ENCODE results near the gene TMIGD1. TPM values are rescaled to one million over a fixed set of nuclear protein-coding genes. Genes with fewer than 3 reads are reported as not detected.

Gene TMIGD1
- total and polyA plus RNA-seq, 2 donors (not counting 3 experiments of a cell fraction or from before 2014, with no cell fraction given) = not detected

GRCh38 chr17:30376621-30377452 is 43.0 kb upstream of the TMIGD1 start:
- POLR2A ChIA-PET = no interaction called here

More at GRCh38 chr17:30376621-30377452, 43.0 kb upstream of the TMIGD1 start:
- dilution Hi-C loops (cut with MboI; ENCODE audit: extremely low pct_ligation_motif_present, low sequenced_read_pairs) = no loop called here
- FAIRE-seq = no peak
- no peak overlapping the region for H3K9ac ChIP-seq (replicated peaks; ENCODE audit: extremely low read depth, insufficient read depth, low read length)
- intact Hi-C loops (cut with micrococcal nuclease) = no loop called here
- H3K36me3 ChIP-seq (ENCODE audit: control insufficient read depth in 2 of 2, extremely low read depth in 1 of 2, insufficient read depth in 2 of 2, low read length in 2 of 2) = no peaks in the 10 kb centered on the region
- H3K4me2 ChIP-seq (ENCODE audit: insufficient read depth, low read length) = no peak overlapping the region
- H4K20me1 ChIP-seq (replicated peaks; ENCODE audit: control insufficient read depth, extremely low read depth, insufficient read depth, low read length) = no peaks in the 10 kb centered on the region
- H3K9me1 ChIP-seq (replicated peaks; ENCODE audit: control insufficient read depth, extremely low read depth, insufficient read depth, low read length) = no peaks in the 10 kb centered on the region
- H3K27ac ChIP-seq (ENCODE audit: insufficient read depth, low read depth, low read length) = no peak overlapping the region
- BruUV-seq (replicated peaks) = no TSS peak
- H3K27me3 ChIP-seq (ENCODE audit: control insufficient read depth in 2 of 2, insufficient read depth in 2 of 2, low read length in 2 of 2) = peaks cover 2 to 8% of the 10 kb centered on the region in 2 experiments
- TF ChIP-seq JUN (IDR thresholded peaks at IDR 0.05; ENCODE audit: borderline replicate concordance, insufficient read depth, insufficient read length, low read depth) (no peak), MAX (IDR thresholded peaks at IDR 0.05; ENCODE audit: insufficient read depth, insufficient read length) (no peak), MYC (IDR thresholded peaks at IDR 0.05; ENCODE audit: low read depth, low read length) (no peak), GATA2 (IDR thresholded peaks at IDR 0.05; ENCODE audit: insufficient read depth, insufficient read length, low read depth, low read length) (no peak), POLR2AphosphoS5 (IDR thresholded peaks at IDR 0.05; ENCODE audit: insufficient read depth, low read depth, low read length) (no peak), CTCF (IDR thresholded peaks at IDR 0.05; ENCODE audit: extremely low read depth in 1 of 2, insufficient read depth in 1 of 2, low read depth in 1 of 2, low read length in 2 of 2) (no peak), EZH2 (IDR thresholded peaks at IDR 0.05; ENCODE audit: borderline replicate concordance, low read depth, low read length, severe bottlenecking) (no peak), FOS (IDR thresholded peaks at IDR 0.05; ENCODE audit: borderline replicate concordance, insufficient read depth, low read length) (no peak), POLR2A (IDR thresholded peaks at IDR 0.05; ENCODE audit: low read depth, low read length) (no peak)
- peaks cover 23% of the 10 kb centered on the region for H3K4me1 ChIP-seq (ENCODE audit: control insufficient read depth, extremely low read depth, insufficient read depth, low read length)
- no peak for DNase-seq (ENCODE audit: low read depth, low spot score)
- peaks cover 15% of the 10 kb centered on the region for H3K79me2 ChIP-seq (ENCODE audit: control insufficient read depth, insufficient read depth, low read length)
- no peak overlapping the region for H3K4me3 ChIP-seq (replicated peaks in 1 of 3; ENCODE audit: insufficient read depth in 1 of 3, low read depth in 1 of 3, low read length in 3 of 3)
- CTCF ChIA-PET = interaction anchor here (2.0 kb wide), 1 partner anchor 36 kb away, joined by 7 read pairs; no protein-coding TSS in a partner anchor
- H2AFZ ChIP-seq (ENCODE audit: low read depth, low read length) = no peak overlapping the region
- H3K9me3 ChIP-seq (replicated peaks; ENCODE audit: control insufficient read depth, insufficient read depth, low read length) = no peaks in the 10 kb centered on the region
